Lower leg skin (tissue), 4 donors: ENCODE results near the gene FGF18. TPM values are rescaled to one million over a fixed set of nuclear protein-coding genes. Genes with fewer than 3 reads are reported as not detected.

Source experiments
- DNase-seq, 2 donors: peaks; one replicate each; pipeline ENCODE4 v3.0.0-alpha.2; 2019; ENCODE audit warnings: low spot score in 2 of 2
- H3K4me3 ChIP-seq: fragments of 200-600 bp; sonication (generic); 2 replicates; pipeline ENCODE4 v1.5.1; 2017; ENCODE audit warnings: mild to moderate bottlenecking, low read depth; ENCODE audit not compliant: poor library complexity, severe bottlenecking
- CTCF ChIP-seq, 3 donors: fragments of 450-650 bp; IDR thresholded peaks; one replicate each; pipeline ENCODE4 v1.5.1; 2016; ENCODE audit warnings: antibody characterized with exemption in 3 of 3, mild to moderate bottlenecking in 3 of 3, moderate library complexity in 2 of 3
- POLR2A ChIP-seq, 2 donors: fragments of 450-650 bp; IDR thresholded peaks; one replicate each; pipeline ENCODE4 v1.6.1; 2016 to 2017; ENCODE audit warnings: antibody characterized with exemption in 2 of 2, mild to moderate bottlenecking in 1 of 2, moderate library complexity in 1 of 2
- WGBS, 2 donors: methylation state at CpG; one replicate each; pipeline ENCODE4 v1.1.5; 2018; 5-methylcytosine and 5-hydroxymethylcytosine counted together
- intact Hi-C: fragments of 100-400 bp; cut with DNase I; formaldehyde crosslinking; loops from one replicate; pipeline ENCODE4 v1.15.0; 2023; ENCODE audit warnings: low total_unique reads
- total RNA-seq, 4 donors: library from RNA; depleted of rRNA; stranded (reverse); fragments of >200 nt; gene quantifications; one replicate each; pipeline ENCODE4 v1.1.0, GENCODE V29; 2016

The FGF18 gene
- total RNA-seq, 4 donors from 2014 or later: 0.27 to 2.5 TPM; not detected in 2

DNA sequence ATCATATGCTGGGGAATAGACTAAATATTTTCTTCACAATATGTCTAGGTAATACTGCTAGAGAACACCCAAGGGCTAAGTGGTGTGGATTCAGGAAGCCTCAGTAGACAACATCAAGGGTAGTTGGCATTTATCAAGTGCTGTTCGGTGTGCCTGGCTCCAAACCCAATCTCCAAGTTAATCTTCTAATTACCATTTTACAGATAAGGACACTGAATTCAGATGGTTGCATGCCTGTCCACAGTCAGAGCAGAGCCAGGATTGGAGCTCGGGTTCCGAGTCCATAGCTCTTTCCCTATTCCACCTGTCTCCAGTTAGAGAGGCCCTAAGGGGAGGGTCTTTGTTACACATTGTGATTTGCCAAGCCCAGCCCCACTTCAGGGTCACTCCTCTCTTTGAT is 58.2 kb downstream of the FGF18 start:
- no peak for TF ChIP-seq POLR2A (IDR thresholded peaks at IDR 0.05)
- no peak for TF ChIP-seq CTCF (IDR thresholded peaks at IDR 0.05)
- no peak overlapping the region for H3K4me3 ChIP-seq
- 54 to 80% methylated on average over 3 of the region's 3 CpGs for WGBS, 2 donors
- no peak for DNase-seq
- intact Hi-C loops: no loop called here

GRCh38 chr5:171478946-171479775 is 59.7 kb downstream of the FGF18 start:
- TF ChIP-seq CTCF (IDR thresholded peaks at IDR 0.05) (no peak), POLR2A (IDR thresholded peaks at IDR 0.05) (no peak)
- H3K4me3 ChIP-seq: no peak overlapping the region
- no peak for DNase-seq
- intact Hi-C loops: no loop called here
- 61 to 69% methylated on average over 4 of the region's 4 CpGs for WGBS, 2 donors

GRCh38 chr5:171479776-171480125 is 60.3 kb downstream of the FGF18 start:
- no peak overlapping the region for H3K4me3 ChIP-seq
- TF ChIP-seq CTCF (IDR thresholded peaks at IDR 0.05) (no peak), POLR2A (IDR thresholded peaks at IDR 0.05) (no peak)
- intact Hi-C loops: no loop called here
- DNase-seq: no peak
- WGBS, 2 donors: 71 to 78% methylated on average over 1 of the region's 1 CpG

DNA sequence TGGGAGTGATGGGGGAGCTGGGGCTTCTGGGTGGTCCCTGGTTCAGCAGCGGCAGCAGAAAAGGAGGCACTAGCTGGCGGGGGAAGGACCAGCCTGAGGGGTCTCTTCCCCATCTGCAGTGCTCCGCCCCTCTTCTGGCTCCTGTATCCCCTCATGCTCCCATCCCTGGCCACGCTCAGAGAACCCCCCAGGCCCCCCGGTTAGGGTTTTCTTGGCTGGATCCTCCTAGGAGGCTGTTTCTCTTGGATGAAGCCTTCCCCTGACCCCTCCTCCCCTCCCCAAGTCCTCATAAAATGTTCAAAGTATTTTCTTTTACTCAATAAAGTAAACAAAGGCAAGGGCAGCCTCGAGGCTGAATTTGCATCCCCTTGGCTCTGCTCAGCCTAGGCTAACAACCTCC is 60.8 kb downstream of the FGF18 start:
- WGBS, 2 donors: 72 to 74% methylated on average over 6 of the region's 6 CpGs
- no peak for TF ChIP-seq POLR2A (IDR thresholded peaks at IDR 0.05)
- TF ChIP-seq CTCF (IDR thresholded peaks at IDR 0.05): no peak
- intact Hi-C loops: no loop called here
- no peak overlapping the region for H3K4me3 ChIP-seq
- DNase-seq: no peak

DNA sequence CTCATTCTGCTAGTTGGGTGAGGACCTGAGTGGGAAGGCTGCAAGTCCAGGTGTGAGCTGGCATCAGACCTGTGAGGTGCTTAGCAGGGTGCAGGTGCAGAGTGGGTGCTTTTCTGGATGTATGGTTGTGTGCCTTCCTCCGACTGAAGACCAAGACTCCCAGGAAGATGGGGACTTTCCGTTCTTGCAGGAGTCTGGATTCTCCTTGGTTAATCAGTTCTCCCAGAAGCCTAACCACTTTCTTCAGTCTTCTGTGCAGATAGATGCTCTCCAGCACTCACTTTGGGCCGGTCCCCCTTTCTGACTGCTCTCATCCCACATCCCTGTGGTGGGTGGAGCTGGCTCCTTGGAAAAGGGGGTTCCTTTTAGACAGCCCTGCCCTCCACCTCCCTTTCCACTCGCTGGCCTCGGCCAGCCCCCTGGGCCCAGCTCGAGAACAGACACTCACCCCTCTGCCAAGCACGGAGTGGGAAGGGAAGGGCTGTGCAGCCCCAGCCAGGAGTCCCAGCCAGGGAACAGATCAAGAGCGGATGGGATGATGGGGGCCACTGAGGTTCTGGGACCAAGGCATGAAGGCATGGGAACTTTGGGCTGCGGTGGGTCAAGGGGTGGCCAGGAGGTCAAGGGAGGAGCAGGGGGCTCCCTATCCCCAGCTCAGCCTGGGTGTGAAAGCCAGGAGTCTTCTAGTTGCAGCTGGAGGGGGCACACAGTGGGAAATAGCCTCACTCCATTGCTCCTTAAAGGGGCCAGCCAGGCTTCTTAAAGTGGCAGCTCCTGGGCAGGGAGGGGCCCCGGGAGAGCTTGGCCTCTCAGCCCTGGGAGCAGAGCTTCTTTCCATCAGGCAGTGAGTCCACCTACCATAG is 62.4 kb downstream of the FGF18 start:
- intact Hi-C loops: no loop called here
- 74 to 77% methylated on average over 9 of the region's 10 CpGs for WGBS, 2 donors
- DNase-seq: no peak
- no peak for TF ChIP-seq CTCF (IDR thresholded peaks at IDR 0.05)
- TF ChIP-seq POLR2A (IDR thresholded peaks at IDR 0.05): no peak
- H3K4me3 ChIP-seq: no peak overlapping the region
